HUES48 (cell line): ENCODE results near the gene AHNAK.

Source experiments
- H3K27ac ChIP-seq: one replicate; pipeline ENCODE4 v1.7.0; 2013; ENCODE audit warnings: low read depth, low read length, inconsistent platforms
- H3K27me3 ChIP-seq: 2 replicates; pipeline ENCODE4 v1.6.1; 2013; ENCODE audit warnings: mild to moderate bottlenecking, low read length; ENCODE audit not compliant: control insufficient read depth, insufficient read depth
- H3K36me3 ChIP-seq: 2 replicates; pipeline ENCODE4 v1.6.1; 2013; ENCODE audit warnings: low read length; ENCODE audit not compliant: control insufficient read depth, insufficient read depth
- H3K4me1 ChIP-seq: 2 replicates; pipeline ENCODE4 v1.6.1; 2013; ENCODE audit warnings: mild to moderate bottlenecking, low read length; ENCODE audit not compliant: control insufficient read depth, insufficient read depth
- H3K4me3 ChIP-seq: 2 replicates; pipeline ENCODE4 v1.5.1; 2013; ENCODE audit warnings: mild to moderate bottlenecking, low read depth, low read length
- H3K9ac ChIP-seq: 2 replicates; pipeline ENCODE4 v1.6.1; 2013; ENCODE audit warnings: mild to moderate bottlenecking, low read depth, low read length, moderate library complexity
- H3K9me3 ChIP-seq: 2 replicates; pipeline ENCODE4 v1.6.1; 2013; ENCODE audit warnings: low read length; ENCODE audit not compliant: control insufficient read depth, insufficient read depth

The AHNAK gene

GRCh38 chr11:62539238-62539925, 7.2 kb downstream of the AHNAK start:
- no peak overlapping the region for H3K9ac ChIP-seq
- no peaks in the 10 kb centered on the region for H3K36me3 ChIP-seq
- no peaks in the 10 kb centered on the region for H3K9me3 ChIP-seq
- peaks cover 4% of the 10 kb centered on the region for H3K4me1 ChIP-seq
- peaks cover 21% of the 10 kb centered on the region for H3K27me3 ChIP-seq
- no peak overlapping the region for H3K27ac ChIP-seq
- H3K4me3 ChIP-seq = no peak overlapping the region

- Histone ChIP-seq H3K4me1 (peaks cover 4% of the 10 kb centered on the region), H3K36me3 (peaks cover 2% of the 10 kb centered on the region), H3K9me3 (no peaks in the 10 kb centered on the region), H3K9ac (no peak overlapping the region), H3K27me3 (peaks cover 14% of the 10 kb centered on the region), H3K27ac (no peak overlapping the region), H3K4me3 (no peak overlapping the region)
These were observed 8.0 kb downstream of the AHNAK start for GRCh38 chr11:62538470-62539237.

- Histone ChIP-seq H3K9ac (no peak overlapping the region), H3K4me3 (no peak overlapping the region), H3K27me3 (no peaks in the 10 kb centered on the region), H3K36me3 (peaks cover 4% of the 10 kb centered on the region), H3K27ac (no peak overlapping the region), H3K9me3 (no peaks in the 10 kb centered on the region), H3K4me1 (no peaks in the 10 kb centered on the region)
These were observed 10.2 kb downstream of the AHNAK start for GRCh38 chr11:62536301-62536957.

GRCh38 chr11:62535802-62536201, 10.8 kb downstream of the AHNAK start:
- H3K9me3 ChIP-seq = no peaks in the 10 kb centered on the region
- peaks cover 4% of the 10 kb centered on the region for H3K36me3 ChIP-seq
- no peak overlapping the region for H3K9ac ChIP-seq
- H3K27ac ChIP-seq = no peak overlapping the region
- no peaks in the 10 kb centered on the region for H3K27me3 ChIP-seq
- no peaks in the 10 kb centered on the region for H3K4me1 ChIP-seq
- no peak overlapping the region for H3K4me3 ChIP-seq

- Histone ChIP-seq H3K4me3 (no peak overlapping the region), H3K9me3 (no peaks in the 10 kb centered on the region), H3K27ac (no peak overlapping the region), H3K9ac (no peak overlapping the region), H3K27me3 (no peaks in the 10 kb centered on the region), H3K4me1 (no peaks in the 10 kb centered on the region), H3K36me3 (peaks cover 4% of the 10 kb centered on the region)
These were observed 11.6 kb downstream of the AHNAK start for GRCh38 chr11:62534779-62535545.

GRCh38 chr11:62532096-62532495, 14.5 kb downstream of the AHNAK start:
- Histone ChIP-seq H3K9me3 (no peaks in the 10 kb centered on the region), H3K27me3 (no peaks in the 10 kb centered on the region), H3K4me3 (no peak overlapping the region), H3K27ac (no peak overlapping the region), H3K4me1 (no peaks in the 10 kb centered on the region), H3K9ac (no peak overlapping the region), H3K36me3 (peaks cover 4% of the 10 kb centered on the region)

GRCh38 chr11:62516736-62517371, 29.8 kb downstream of the AHNAK start:
- Histone ChIP-seq H3K4me3 (no peak overlapping the region), H3K9ac (no peak overlapping the region), H3K36me3 (no peaks in the 10 kb centered on the region), H3K9me3 (no peaks in the 10 kb centered on the region), H3K27me3 (no peaks in the 10 kb centered on the region), H3K27ac (no peak overlapping the region), H3K4me1 (no peaks in the 10 kb centered on the region)

- Histone ChIP-seq H3K27me3 (no peaks in the 10 kb centered on the region), H3K4me1 (no peaks in the 10 kb centered on the region), H3K36me3 (no peaks in the 10 kb centered on the region), H3K27ac (no peak overlapping the region), H3K9ac (no peak overlapping the region), H3K9me3 (no peaks in the 10 kb centered on the region), H3K4me3 (no peak overlapping the region)
These were observed 32.5 kb downstream of the AHNAK start for GRCh38 chr11:62514151-62514550.

- H3K4me1 ChIP-seq = peaks cover 4% of the 10 kb centered on the region
- no peak overlapping the region for H3K4me3 ChIP-seq
- H3K9me3 ChIP-seq = no peaks in the 10 kb centered on the region
- no peak overlapping the region for H3K27ac ChIP-seq
- no peaks in the 10 kb centered on the region for H3K36me3 ChIP-seq
- H3K27me3 ChIP-seq = no peaks in the 10 kb centered on the region
- H3K9ac ChIP-seq = no peak overlapping the region
These were observed 33.0 kb downstream of the AHNAK start for GRCh38 chr11:62513626-62514025.

GRCh38 chr11:62512961-62513360, 33.6 kb downstream of the AHNAK start:
- Histone ChIP-seq H3K9ac (no peak overlapping the region), H3K9me3 (no peaks in the 10 kb centered on the region), H3K4me1 (peaks cover 11% of the 10 kb centered on the region), H3K36me3 (no peaks in the 10 kb centered on the region), H3K27me3 (no peaks in the 10 kb centered on the region), H3K4me3 (no peak overlapping the region), H3K27ac (no peak overlapping the region)
